Type B pancreatic cell (in vitro differentiated cells): Measurements from ENCODE around the gene MYH10. TPM values are rescaled to one million over a fixed set of nuclear protein-coding genes. Genes with fewer than 3 reads are reported as not detected.

ENCODE experiments used
- DNase-seq: peaks from one replicate; pipeline ENCODE4 v3.0.0; 2021; ENCODE audit warnings: mixed read lengths; ENCODE audit not compliant: unreplicated experiment; ENCODE audit errors: extremely low spot score
- H3K27ac Mint-ChIP-seq: 2 replicates; pipeline ENCODE4 v1.8.0; 2021; ENCODE audit warnings: mild to moderate bottlenecking, mixed read lengths
- H3K27me3 Mint-ChIP-seq: 2 replicates; pipeline ENCODE4 v1.8.0; 2021; ENCODE audit warnings: mixed read lengths
- H3K36me3 Mint-ChIP-seq: 2 replicates; pipeline ENCODE4 v1.8.0; 2021; ENCODE audit warnings: mixed read lengths
- H3K4me1 Mint-ChIP-seq: one replicate; pipeline ENCODE4 v1.8.0; 2021; ENCODE audit warnings: mixed read lengths; ENCODE audit not compliant: unreplicated experiment
- H3K4me3 Mint-ChIP-seq: 2 replicates; pipeline ENCODE4 v1.8.0; 2021; ENCODE audit warnings: mild to moderate bottlenecking, mixed read lengths
- H3K9me3 Mint-ChIP-seq: 2 replicates; pipeline ENCODE4 v1.8.0; 2021; ENCODE audit warnings: mixed read lengths
- CTCF ChIP-seq: fragments of 200-600 bp; sonication (generic); conservative IDR thresholded peaks from 2 replicates; pipeline ENCODE4 v1.5.0; 2021; ENCODE audit warnings: antibody characterized with exemption, mild to moderate bottlenecking
- total RNA-seq: library from RNA; stranded (reverse); gene quantifications from 2 replicates; pipeline ENCODE4 v1.2.1, GENCODE V29; 2021; ENCODE audit warnings: low replicate concordance

MYH10 gene
- total RNA-seq, 1 donor from 2014 or later = 254 TPM

GRCh38 chr17:8448310-8448709 lies 182.2 kb downstream of the MYH10 start:
- no peak for DNase-seq
- H3K36me3 Mint-ChIP-seq = peaks cover 52% of the 10 kb centered on the region
- no peaks in the 10 kb centered on the region for H3K27me3 Mint-ChIP-seq
- no peaks in the 10 kb centered on the region for H3K9me3 Mint-ChIP-seq
- H3K4me3 Mint-ChIP-seq = no peak overlapping the region
- no peaks in the 10 kb centered on the region for H3K4me1 Mint-ChIP-seq
- TF ChIP-seq CTCF = no peak
- H3K27ac Mint-ChIP-seq = peak overlapping the region; percentile 46

- Mint-ChIP-seq H3K36me3 (peaks cover 50% of the 10 kb centered on the region), H3K4me1 (no peaks in the 10 kb centered on the region), H3K27ac (peak overlapping the region; percentile 46), H3K9me3 (no peaks in the 10 kb centered on the region), H3K4me3 (no peak overlapping the region), H3K27me3 (no peaks in the 10 kb centered on the region)
- DNase-seq = no peak
- no peak for TF ChIP-seq CTCF
These were observed 182.7 kb downstream of the MYH10 start for GRCh38 chr17:8447799-8448198.

- peaks cover 43% of the 10 kb centered on the region for H3K36me3 Mint-ChIP-seq
- peaks cover 12% of the 10 kb centered on the region for H3K4me1 Mint-ChIP-seq
- no peaks in the 10 kb centered on the region for H3K27me3 Mint-ChIP-seq
- no peaks in the 10 kb centered on the region for H3K9me3 Mint-ChIP-seq
- no peak for TF ChIP-seq CTCF
- no peak for DNase-seq
- no peak overlapping the region for H3K4me3 Mint-ChIP-seq
- H3K27ac Mint-ChIP-seq = no peak overlapping the region
These were observed 185.0 kb downstream of the MYH10 start for GRCh38 chr17:8445536-8445935.

- Mint-ChIP-seq H3K36me3 (peaks cover 42% of the 10 kb centered on the region), H3K9me3 (no peaks in the 10 kb centered on the region), H3K27ac (no peak overlapping the region), H3K4me1 (peaks cover 12% of the 10 kb centered on the region), H3K27me3 (no peaks in the 10 kb centered on the region), H3K4me3 (no peak overlapping the region)
- no peak for DNase-seq
- no peak for TF ChIP-seq CTCF
These were observed 186.0 kb downstream of the MYH10 start for GRCh38 chr17:8444494-8444893.

GRCh38 chr17:8443756-8444155 lies 186.8 kb downstream of the MYH10 start:
- peaks cover 12% of the 10 kb centered on the region for H3K4me1 Mint-ChIP-seq
- DNase-seq = no peak
- no peaks in the 10 kb centered on the region for H3K27me3 Mint-ChIP-seq
- H3K4me3 Mint-ChIP-seq = no peak overlapping the region
- H3K27ac Mint-ChIP-seq = no peak overlapping the region
- no peak for TF ChIP-seq CTCF
- no peaks in the 10 kb centered on the region for H3K9me3 Mint-ChIP-seq
- peaks cover 39% of the 10 kb centered on the region for H3K36me3 Mint-ChIP-seq

- TF ChIP-seq CTCF = no peak
- peaks cover 27% of the 10 kb centered on the region for H3K36me3 Mint-ChIP-seq
- H3K4me3 Mint-ChIP-seq = no peak overlapping the region
- no peaks in the 10 kb centered on the region for H3K27me3 Mint-ChIP-seq
- peaks cover 18% of the 10 kb centered on the region for H3K4me1 Mint-ChIP-seq
- no peaks in the 10 kb centered on the region for H3K9me3 Mint-ChIP-seq
- no peak overlapping the region for H3K27ac Mint-ChIP-seq
- DNase-seq = no peak
These were observed 188.2 kb downstream of the MYH10 start for GRCh38 chr17:8442310-8442709.
